Body of pancreas (tissue), 4 donors: ENCODE measurements around the gene LIN7A. TPM values are rescaled to one million over a fixed set of nuclear protein-coding genes. Genes with fewer than 3 reads are reported as not detected.

Source experiments
- ATAC-seq: fragments of 150-250 bp; one replicate; pipeline ENCODE4 v1.9.1; 2016
- DNase-seq, 4 donors: peaks; one replicate each; pipeline ENCODE4 v3.0.0-alpha.2; 2019
- H3K27ac ChIP-seq, 4 donors: fragments of 200-600 bp; sonication (generic); 1 replicate in 3 of 4; 2 replicates in 1 of 4; pipeline versions ENCODE4 v1.5.1 to v1.6.1; 2016 to 2019; ENCODE audit warnings: mild to moderate bottlenecking in 1 of 4, mixed read lengths in 1 of 4, moderate library complexity in 1 of 4
- H3K27me3 ChIP-seq, 2 donors: fragments of 200-600 bp; sonication (generic); one replicate each; pipeline ENCODE4 v1.6.0; 2016; ENCODE audit warnings: mild to moderate bottlenecking in 1 of 2
- H3K36me3 ChIP-seq, 2 donors: fragments of 200-600 bp; sonication (generic); replicated peaks in 1 of 2; 2 replicates each; pipeline ENCODE4 v1.5.1; 2016; ENCODE audit warnings: low read depth in 2 of 2; ENCODE audit not compliant: insufficient read depth in 1 of 2
- H3K4me1 ChIP-seq: fragments of 200-600 bp; sonication (generic); one replicate; pipeline ENCODE4 v1.6.0; 2016
- H3K4me3 ChIP-seq, 2 donors: fragments of 200-600 bp; sonication (generic); 1 replicate in 1 of 2; 2 replicates in 1 of 2; pipeline ENCODE4 v1.5.1; 2016 to 2019
- H3K9me3 ChIP-seq, 3 donors: fragments of 200-600 bp; sonication (generic); 1 replicate in 2 of 3; 2 replicates in 1 of 3; pipeline ENCODE4 v1.5.1; 2016
- CTCF ChIP-seq, 7 experiments: fragments of 450-650 bp in 4 of 7; fragments of 200-600 bp in 3 of 7; sonication (generic) in 3 of 7; IDR thresholded peaks; one replicate each; pipeline ENCODE4 v1.5.1; 2016 to 2019; ENCODE audit warnings: antibody characterized with exemption in 7 of 7
- POLR2A ChIP-seq, 3 donors: fragments of 450-650 bp; IDR thresholded peaks; one replicate each; pipeline ENCODE4 v1.6.1; 2016; ENCODE audit warnings: antibody characterized with exemption in 3 of 3, mild to moderate bottlenecking in 2 of 3
- WGBS, 2 donors: methylation state at CpG; one replicate each; pipeline ENCODE4 v1.1.5; 2017; 5-methylcytosine and 5-hydroxymethylcytosine counted together
- intact Hi-C: fragments of 100-400 bp; cut with DNase I; formaldehyde crosslinking; loops from one replicate; pipeline ENCODE4 v1.15.1; 2023
- total RNA-seq, 2 donors: library from RNA; depleted of rRNA; stranded (reverse); fragments of >200 nt; gene quantifications; one replicate each; pipeline ENCODE4 v1.1.0, GENCODE V29; 2016

LIN7A gene
- total RNA-seq, 2 donors from 2014 or later, result 0.66 to 1.0 TPM

GRCh38 chr12:80807640-80808288 lies 130.0 kb downstream of the LIN7A start:
- DNase-seq (no peak), ATAC-seq (no peak)
- TF ChIP-seq CTCF (IDR thresholded peaks at IDR 0.05) (no peak), POLR2A (IDR thresholded peaks at IDR 0.05) (no peak)
- no peak overlapping the region for H3K4me3 ChIP-seq
- H3K27me3 ChIP-seq, result no peaks in the 10 kb centered on the region
- 66 to 67% methylated on average over 4 of the region's 4 CpGs for WGBS, 2 donors
- no peaks in the 10 kb centered on the region for H3K36me3 ChIP-seq
- H3K27ac ChIP-seq, result no peak overlapping the region
- intact Hi-C loops, result no loop called here
- no peaks in the 10 kb centered on the region for H3K9me3 ChIP-seq
- H3K4me1 ChIP-seq, result no peaks in the 10 kb centered on the region

GRCh38 chr12:80805106-80805505 lies 132.6 kb downstream of the LIN7A start:
- Histone ChIP-seq H3K9me3 (no peaks in the 10 kb centered on the region), H3K36me3 (no peaks in the 10 kb centered on the region), H3K4me3 (no peak overlapping the region), H3K27ac (no peak overlapping the region), H3K27me3 (no peaks in the 10 kb centered on the region), H3K4me1 (no peaks in the 10 kb centered on the region)
- no peak for ATAC-seq
- no peak for TF ChIP-seq POLR2A (IDR thresholded peaks at IDR 0.05)
- no peak for TF ChIP-seq CTCF (IDR thresholded peaks at IDR 0.05)
- intact Hi-C loops, result no loop called here
- WGBS, 2 donors, result 85 to 87% methylated on average over 4 of the region's 4 CpGs
- no peak for DNase-seq

GRCh38 chr12:80802652-80803400 lies 134.9 kb downstream of the LIN7A start:
- DNase-seq (no peak), ATAC-seq (no peak)
- TF ChIP-seq POLR2A (IDR thresholded peaks at IDR 0.05) (no peak), CTCF (IDR thresholded peaks at IDR 0.05) (no peak)
- no peaks in the 10 kb centered on the region for H3K4me1 ChIP-seq
- no peak overlapping the region for H3K4me3 ChIP-seq
- no peaks in the 10 kb centered on the region for H3K27me3 ChIP-seq
- intact Hi-C loops, result no loop called here
- H3K9me3 ChIP-seq, result no peaks in the 10 kb centered on the region
- no peak overlapping the region for H3K27ac ChIP-seq
- H3K36me3 ChIP-seq, result no peaks in the 10 kb centered on the region
- 60 to 72% methylated on average over 3 of the region's 3 CpGs for WGBS, 2 donors

GRCh38 chr12:80798281-80798680 lies 139.5 kb downstream of the LIN7A start:
- 57 to 63% methylated on average over 4 of the region's 4 CpGs for WGBS, 2 donors
- no peaks in the 10 kb centered on the region for H3K4me1 ChIP-seq
- no peak for DNase-seq
- H3K27ac ChIP-seq, result no peak overlapping the region
- no peak for ATAC-seq
- H3K36me3 ChIP-seq, result no peaks in the 10 kb centered on the region
- H3K9me3 ChIP-seq, result no peaks in the 10 kb centered on the region
- intact Hi-C loops, result no loop called here
- no peaks in the 10 kb centered on the region for H3K27me3 ChIP-seq
- TF ChIP-seq POLR2A (IDR thresholded peaks at IDR 0.05), result no peak
- no peak for TF ChIP-seq CTCF (IDR thresholded peaks at IDR 0.05)
- H3K4me3 ChIP-seq, result no peak overlapping the region
